Prostate gland (tissue), 2 donors: Measurements from ENCODE around the gene LRRC43.

Experiments
- CTCF ChIP-seq, 4 experiments: fragments of 200-600 bp in 2 of 4; fragments of 450-650 bp in 2 of 4; sonication (generic) in 2 of 4; IDR thresholded peaks; 1 replicate in 3 of 4; 2 replicates in 1 of 4; pipeline ENCODE4 v1.5.1; 2016 to 2019; ENCODE audit warnings: antibody characterized with exemption in 4 of 4, mild to moderate bottlenecking in 2 of 4, moderate library complexity in 2 of 4
- POLR2A ChIP-seq: fragments of 450-650 bp; IDR thresholded peaks from one replicate; pipeline ENCODE4 v1.6.1; 2016; ENCODE audit warnings: antibody characterized with exemption, mild to moderate bottlenecking
- POLR2AphosphoS5 ChIP-seq: sonication (generic); formaldehyde crosslinking; IDR thresholded peaks from one replicate; pipeline ENCODE4 v1.6.1; 2017; ENCODE audit warnings: antibody characterized with exemption

DNA sequence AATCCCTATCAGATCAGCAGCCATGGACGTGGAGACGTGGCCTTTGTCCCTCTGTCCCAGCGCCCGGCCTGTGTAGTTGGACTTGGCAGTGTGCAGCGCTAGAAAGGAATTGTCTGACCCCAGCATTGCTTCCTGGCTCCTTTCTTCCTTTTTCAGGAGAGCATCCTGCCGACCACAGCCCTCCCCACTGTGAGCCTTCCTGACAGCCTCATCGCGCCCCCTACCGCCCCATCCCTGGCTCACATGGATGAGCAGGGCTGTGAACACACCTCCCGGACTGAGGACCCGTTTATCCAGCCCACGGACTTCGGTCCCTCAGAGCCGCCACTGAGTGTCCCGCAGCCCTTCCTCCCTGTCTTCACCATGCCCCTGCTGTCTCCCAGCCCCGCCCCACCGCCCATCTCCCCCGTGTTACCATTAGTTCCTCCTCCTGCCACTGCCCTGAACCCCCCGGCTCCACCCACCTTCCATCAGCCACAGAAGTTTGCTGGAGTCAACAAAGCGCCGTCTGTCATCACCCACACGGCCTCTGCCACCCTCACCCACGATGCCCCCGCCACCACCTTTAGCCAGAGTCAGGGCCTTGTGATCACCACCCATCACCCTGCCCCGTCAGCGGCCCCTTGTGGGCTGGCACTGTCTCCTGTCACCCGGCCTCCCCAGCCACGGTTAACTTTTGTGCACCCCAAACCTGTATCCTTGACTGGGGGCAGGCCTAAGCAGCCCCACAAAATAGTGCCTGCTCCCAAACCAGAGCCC is 49.6 kb upstream of the LRRC43 start:
- TF ChIP-seq CTCF (IDR thresholded peaks at IDR 0.05) (no peak), POLR2AphosphoS5 (no peak), POLR2A (no peak)
